Caco-2 (cell line): Measurements from ENCODE around the gene MAZ. TPM values are rescaled to one million over a fixed set of nuclear protein-coding genes. Genes with fewer than 3 reads are reported as not detected.

Source experiments
- BruUV-seq: library from RNA; stranded (reverse); fragments of 400-500 nt; replicated peaks from 2 replicates; lab custom pipeline; 2021; lab: Mats Ljungman, UMichigan
- CTCF ChIA-PET: fragments of 300-600 bp; sonication (Branson Sonifier 250); formaldehyde crosslinking; loops from one replicate; lab custom pipeline; 2022; ENCODE audit warnings: antibody characterized with exemption; lab: Charles Lee
- POLR2A ChIA-PET: fragments of 300-600 bp; sonication (Branson Sonifier 250); formaldehyde crosslinking; loops from one replicate; lab custom pipeline; 2022; ENCODE audit warnings: antibody characterized with exemption; lab: Charles Lee
- DNase-seq, 2 experiments: peaks; one replicate each; pipeline versions ENCODE4 v3.0.0 to v3.0.0-alpha.2; 2020 to 2022
- H3K27me3 ChIP-seq: replicated peaks from 2 replicates; pipeline ENCODE4 v1.6.0; 2011; ENCODE audit warnings: low read length; ENCODE audit not compliant: control insufficient read depth, insufficient read depth
- H3K36me3 ChIP-seq: 2 replicates; pipeline ENCODE4 v1.5.1; 2011; ENCODE audit warnings: low read length; ENCODE audit not compliant: control insufficient read depth, insufficient read depth
- H3K4me1 ChIP-seq: fragments of 250-450 bp; sonication (Bioruptor Pico); 2 replicates; pipeline ENCODE4 v1.5.1; 2020; ENCODE audit warnings: mild to moderate bottlenecking
- H3K4me3 ChIP-seq: 2 replicates; pipeline ENCODE4 v1.5.1; 2011; ENCODE audit warnings: low read depth, mild to moderate bottlenecking, control low read depth, low read length
- H3K9me3 ChIP-seq: fragments of 250-450 bp; sonication (Bioruptor Pico); 2 replicates; pipeline ENCODE4 v1.5.1; 2020; ENCODE audit warnings: mild to moderate bottlenecking, moderate library complexity
- H3K27ac Mint-ChIP-seq: one replicate; pipeline ENCODE4 v1.8.0; 2022; ENCODE audit warnings: mixed read lengths; ENCODE audit not compliant: unreplicated experiment
- H3K27me3 Mint-ChIP-seq: one replicate; pipeline ENCODE4 v1.8.0; 2022; ENCODE audit warnings: mixed read lengths; ENCODE audit not compliant: insufficient read depth, unreplicated experiment
- H3K36me3 Mint-ChIP-seq: one replicate; pipeline ENCODE4 v1.8.0; 2022; ENCODE audit warnings: mild to moderate bottlenecking, mixed read lengths; ENCODE audit not compliant: insufficient read depth, unreplicated experiment
- H3K4me1 Mint-ChIP-seq: one replicate; pipeline ENCODE4 v1.8.0; 2022; ENCODE audit warnings: low read depth, mixed read lengths; ENCODE audit not compliant: unreplicated experiment
- H3K4me3 Mint-ChIP-seq: one replicate; pipeline ENCODE4 v1.8.0; 2022; ENCODE audit warnings: mild to moderate bottlenecking, moderate library complexity, mixed read lengths; ENCODE audit not compliant: unreplicated experiment
- H3K9me3 Mint-ChIP-seq: one replicate; pipeline ENCODE4 v1.8.0; 2022; ENCODE audit warnings: mixed read lengths; ENCODE audit not compliant: unreplicated experiment
- CTCF ChIP-seq, 2 experiments: fragments of 200-600 bp in 1 of 2; IDR thresholded peaks; 1 replicate in 1 of 2; 2 replicates in 1 of 2; pipeline versions ENCODE4 v1.5.1 to v1.8.0; 2011 to 2022; ENCODE audit warnings: antibody characterized with exemption in 1 of 2, control low read depth in 1 of 2, inconsistent platforms in 1 of 2, low read depth in 1 of 2, low read length in 1 of 2, mild to moderate bottlenecking in 1 of 2, moderate library complexity in 1 of 2; ENCODE audit not compliant: insufficient read depth in 1 of 2, severe bottlenecking in 1 of 2, unreplicated experiment in 1 of 2
- intact Hi-C: fragments of 100-400 bp; cut with micrococcal nuclease; formaldehyde crosslinking; loops from one replicate; pipeline ENCODE4 v1.10.0; 2022; ENCODE audit not compliant: unreplicated experiment
- total RNA-seq: library from RNA; stranded (reverse); gene quantifications from 2 replicates; pipeline ENCODE4 v1.2.3, GENCODE V29; 2022

MAZ gene
- total RNA-seq, 1 experiment from 2014 or later, result 317 TPM

DNA sequence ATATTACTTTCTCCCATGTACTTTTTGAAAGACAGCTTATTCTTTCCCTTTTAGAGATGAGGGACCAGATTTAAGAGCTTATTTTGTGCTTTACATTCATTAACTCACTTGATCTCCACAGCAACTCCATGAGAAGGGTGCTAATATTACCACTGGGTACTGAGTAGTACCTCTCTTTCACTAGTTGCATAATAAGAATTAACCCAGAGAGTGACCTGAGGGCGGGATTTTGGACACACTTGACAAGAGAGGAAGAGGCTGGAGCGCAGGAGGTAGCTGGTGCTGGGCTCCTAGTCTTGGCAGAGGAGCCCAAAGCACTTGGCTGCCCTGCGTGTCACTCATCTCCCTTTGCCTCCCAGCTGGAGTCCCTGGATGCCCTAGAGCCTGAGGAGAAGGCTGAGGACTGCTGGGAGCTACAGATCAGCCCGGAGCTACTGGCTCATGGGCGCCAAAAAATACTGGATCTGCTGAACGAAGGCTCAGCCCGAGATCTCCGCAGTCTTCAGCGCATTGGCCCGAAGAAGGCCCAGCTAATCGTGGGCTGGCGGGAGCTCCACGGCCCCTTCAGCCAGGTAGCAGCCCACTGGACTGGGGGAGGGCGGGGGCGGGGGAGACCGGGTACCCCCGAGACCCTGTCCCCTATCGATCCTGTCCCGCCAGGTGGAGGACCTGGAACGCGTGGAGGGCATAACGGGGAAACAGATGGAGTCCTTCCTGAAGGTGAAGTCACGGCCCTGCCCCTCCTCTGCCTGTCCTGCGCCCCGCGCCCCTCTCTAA is 1.7 kb upstream of the MAZ start:
- H3K4me1 Mint-ChIP-seq, result peaks cover 23% of the 10 kb centered on the region
- Histone ChIP-seq H3K36me3 (peaks cover 12% of the 10 kb centered on the region), H3K4me1 (peaks cover 17% of the 10 kb centered on the region; the same call in 1 of the 2 replicates), H3K27me3 (no peaks in the 10 kb centered on the region), H3K9me3 (no peaks in the 10 kb centered on the region), H3K4me3 (peak overlapping the region; percentile 59)
- BruUV-seq, result TSS peak; percentile 76
- intact Hi-C loops, result loop anchor here (2.0 to 5.0 kb wide), 2 partner anchors 14 to 102 kb away; partner anchors contain the start of gene KIF22
- no peaks in the 10 kb centered on the region for H3K9me3 Mint-ChIP-seq
- peak overlapping the region; percentile 92 for H3K27ac Mint-ChIP-seq
- no peak for DNase-seq
- H3K27me3 Mint-ChIP-seq, result no peaks in the 10 kb centered on the region
- ChIA-PET POLR2A (interaction anchor here (0.6 to 0.9 kb wide), 3 partner anchors 15 to 157 kb away, joined by 3 to 4 read pairs (median 3); partner anchors contain the start of gene TMEM219), CTCF (interaction anchor here (0.6 to 1.2 kb wide), 5 partner anchors 11 to 106 kb away, joined by 3 to 7 read pairs (median 3); partner anchors contain the start of gene PAGR1)
- no peak for TF ChIP-seq CTCF (IDR thresholded peaks at IDR 0.05; ENCODE audit: insufficient read depth in 1 of 2, low read depth in 1 of 2, low read length in 1 of 2, severe bottlenecking in 1 of 2, unreplicated experiment in 1 of 2)
- H3K4me3 Mint-ChIP-seq, result peak overlapping the region; percentile 79
- peaks cover 85% of the 10 kb centered on the region for H3K36me3 Mint-ChIP-seq

DNA sequence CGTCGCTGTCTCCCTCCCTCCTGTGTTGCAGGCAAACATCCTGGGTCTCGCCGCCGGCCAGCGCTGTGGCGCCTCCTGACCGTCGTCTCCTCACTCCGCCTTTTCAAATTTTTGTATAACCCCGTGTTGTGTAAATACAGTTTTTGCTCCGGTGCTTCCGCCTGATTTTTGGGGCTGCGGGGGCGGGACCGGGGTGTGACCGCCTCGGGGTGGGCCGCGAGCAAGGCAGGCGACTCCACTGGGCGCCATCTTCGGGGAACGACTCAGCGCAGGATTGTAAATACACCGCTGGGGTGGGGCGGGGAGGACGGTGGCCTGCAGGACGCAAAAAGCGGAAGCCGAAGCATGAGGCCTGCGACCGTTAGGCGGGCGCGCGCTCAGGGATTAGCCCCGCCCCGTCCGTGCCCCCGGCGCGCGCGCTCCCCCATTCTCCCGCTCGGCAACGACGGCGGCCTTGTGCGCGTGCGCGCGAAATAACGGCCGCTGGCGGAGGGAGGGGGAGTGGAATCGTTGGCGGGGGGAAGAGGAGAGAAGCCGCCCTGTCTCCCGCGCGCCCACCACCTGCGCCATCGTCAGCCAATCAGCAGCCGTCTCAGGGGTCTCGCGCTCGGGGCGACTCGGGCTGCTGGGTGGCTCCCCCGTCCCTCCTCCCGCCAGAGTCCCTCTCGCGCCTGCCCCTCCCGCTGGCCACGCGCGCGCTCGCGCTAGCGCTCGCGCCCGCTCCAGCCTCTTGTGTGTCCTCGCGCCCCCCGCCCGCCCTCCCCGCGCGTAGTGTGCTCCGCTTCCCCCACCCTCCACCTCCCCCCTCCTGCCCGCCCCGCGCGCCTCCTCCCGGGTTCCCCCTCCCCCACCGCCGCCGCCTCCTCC is 864 bp upstream of the MAZ start:
- Mint-ChIP-seq H3K9me3 (no peaks in the 10 kb centered on the region), H3K27ac (peak overlapping the region; percentile 92), H3K4me3 (peak overlapping the region; percentile 79), H3K36me3 (peaks cover 85% of the 10 kb centered on the region), H3K4me1 (peaks cover 25% of the 10 kb centered on the region), H3K27me3 (no peaks in the 10 kb centered on the region)
- Histone ChIP-seq H3K36me3 (peaks cover 12% of the 10 kb centered on the region), H3K4me1 (peaks cover 19% of the 10 kb centered on the region; the same call in 1 of the 2 replicates), H3K4me3 (peak overlapping the region; percentile 59), H3K27me3 (no peaks in the 10 kb centered on the region), H3K9me3 (no peaks in the 10 kb centered on the region)
- peak; percentile 96 to 97 for DNase-seq
- ChIA-PET POLR2A (interaction anchor here (0.6 to 0.9 kb wide), 2 partner anchors 15 kb away, joined by 3 to 4 read pairs; partner anchors contain the start of gene KIF22), CTCF (interaction anchor here (3.5 kb wide), 1 partner anchor 43 kb away, joined by 26 read pairs; no protein-coding TSS in a partner anchor)
- TF ChIP-seq CTCF (IDR thresholded peaks at IDR 0.05; ENCODE audit: insufficient read depth in 1 of 2, low read depth in 1 of 2, low read length in 1 of 2, severe bottlenecking in 1 of 2, unreplicated experiment in 1 of 2), result peak in 1 of 2 experiments; percentile 13
- BruUV-seq, result no TSS peak
- intact Hi-C loops, result loop anchor here (2.0 to 5.0 kb wide), 2 partner anchors 15 to 103 kb away; partner anchors contain the start of gene KIF22
